ENCODE results near the gene STOML3. TPM values are rescaled to one million over a fixed set of nuclear protein-coding genes. Genes with fewer than 3 reads are reported as not detected.
"Not testable (repeated sequence)": the region's sequence is repeated elsewhere in the genome, so short reads cannot be mapped to it uniquely, and the experiment has no call there.

The STOML3 gene
- total RNA-seq, 4 donors from 2014 or later, result not detected

DNA sequence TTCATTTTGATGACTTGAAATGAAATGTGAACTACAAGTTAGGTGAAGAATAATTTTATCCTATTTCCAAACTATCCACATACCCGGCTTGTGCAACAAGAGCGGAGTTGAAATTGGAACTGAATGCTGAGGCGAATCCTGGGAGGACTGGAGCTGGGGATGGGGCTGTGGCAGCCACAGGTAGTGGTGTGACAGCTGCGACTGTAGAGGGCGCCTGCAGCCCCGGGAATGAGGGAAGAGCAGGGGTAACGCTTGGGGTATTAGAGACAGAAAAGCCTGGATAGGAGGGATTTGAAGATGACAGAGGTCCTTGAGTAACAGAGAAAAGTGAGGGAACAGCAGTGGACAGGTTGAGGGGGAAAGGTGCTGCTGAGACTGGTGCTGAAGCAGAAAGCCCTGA lies 22.0 kb upstream of the STOML3 start:
- intact Hi-C loops (cut with DNase I), result no loop called here
- 75% methylated on average over 7 of the region's 7 CpGs for WGBS
- Histone ChIP-seq H3K27me3 (no peaks in the 10 kb centered on the region), H3K27ac (replicated peaks in 1 of 4) (no peak overlapping the region), H3K36me3 (peaks cover 55 to 93% (median 72%) of the 10 kb centered on the region in 4 donors), H3K4me3 (no peak overlapping the region), H3K4me1 (no peaks in the 10 kb centered on the region), H3K9me3 (no peaks in the 10 kb centered on the region)
- TF ChIP-seq POLR2A (IDR thresholded peaks at IDR 0.05; ENCODE audit: low read depth), result no peak
- TF ChIP-seq, protein P1, sequence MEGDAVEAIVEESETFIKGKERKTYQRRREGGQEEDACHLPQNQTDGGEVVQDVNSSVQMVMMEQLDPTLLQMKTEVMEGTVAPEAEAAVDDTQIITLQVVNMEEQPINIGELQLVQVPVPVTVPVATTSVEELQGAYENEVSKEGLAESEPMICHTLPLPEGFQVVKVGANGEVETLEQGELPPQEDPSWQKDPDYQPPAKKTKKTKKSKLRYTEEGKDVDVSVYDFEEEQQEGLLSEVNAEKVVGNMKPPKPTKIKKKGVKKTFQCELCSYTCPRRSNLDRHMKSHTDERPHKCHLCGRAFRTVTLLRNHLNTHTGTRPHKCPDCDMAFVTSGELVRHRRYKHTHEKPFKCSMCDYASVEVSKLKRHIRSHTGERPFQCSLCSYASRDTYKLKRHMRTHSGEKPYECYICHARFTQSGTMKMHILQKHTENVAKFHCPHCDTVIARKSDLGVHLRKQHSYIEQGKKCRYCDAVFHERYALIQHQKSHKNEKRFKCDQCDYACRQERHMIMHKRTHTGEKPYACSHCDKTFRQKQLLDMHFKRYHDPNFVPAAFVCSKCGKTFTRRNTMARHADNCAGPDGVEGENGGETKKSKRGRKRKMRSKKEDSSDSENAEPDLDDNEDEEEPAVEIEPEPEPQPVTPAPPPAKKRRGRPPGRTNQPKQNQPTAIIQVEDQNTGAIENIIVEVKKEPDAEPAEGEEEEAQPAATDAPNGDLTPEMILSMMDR (IDR thresholded peaks at IDR 0.05), result no peak
- no peak for TF ChIP-seq EP300 (IDR thresholded peaks at IDR 0.05)
- no peak for TF ChIP-seq POLR2AphosphoS5 (IDR thresholded peaks at IDR 0.05)
- DNase-seq (ENCODE audit: extremely low spot score), result no peak

DNA sequence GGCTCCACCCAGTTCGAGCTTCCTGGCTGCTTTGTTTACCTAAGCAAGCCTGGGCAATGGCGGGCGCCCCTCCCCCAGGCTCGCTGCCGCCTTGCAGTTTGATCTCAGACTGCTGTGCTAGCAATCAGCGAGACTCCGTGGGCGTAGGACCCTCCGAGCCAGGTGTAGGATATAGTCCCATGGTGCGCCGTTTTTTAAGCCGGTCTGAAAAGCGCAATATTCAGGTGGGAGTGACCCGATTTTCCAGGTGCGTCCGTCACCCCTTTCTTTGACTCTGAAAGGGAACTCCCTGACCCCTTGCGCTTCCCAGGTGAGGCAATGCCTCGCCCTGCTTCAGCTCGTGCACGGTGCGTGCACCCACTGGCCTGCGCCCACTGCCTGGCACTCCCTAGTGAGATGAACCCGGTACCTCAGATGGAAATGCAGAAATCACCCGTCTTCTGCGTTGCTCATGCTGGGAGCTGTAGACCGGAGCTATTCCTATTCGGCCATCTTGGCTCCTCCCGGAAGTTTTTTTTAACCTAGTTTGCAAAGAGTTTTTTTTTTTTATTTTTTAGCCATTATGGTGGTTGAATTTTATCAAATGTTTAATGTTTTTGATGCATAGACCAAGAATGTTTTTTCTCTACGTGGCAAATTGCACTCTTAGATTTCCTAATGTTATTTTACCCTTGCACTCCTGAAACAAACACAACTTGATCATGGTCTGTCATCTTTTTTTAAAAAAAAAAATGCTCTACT lies 15.9 kb upstream of the STOML3 start:
- intact Hi-C loops (cut with DNase I); H3K27ac ChIP-seq (replicated peaks in 1 of 4): not testable (repeated sequence)
- 89% methylated on average over 28 of the region's 29 CpGs for WGBS

DNA sequence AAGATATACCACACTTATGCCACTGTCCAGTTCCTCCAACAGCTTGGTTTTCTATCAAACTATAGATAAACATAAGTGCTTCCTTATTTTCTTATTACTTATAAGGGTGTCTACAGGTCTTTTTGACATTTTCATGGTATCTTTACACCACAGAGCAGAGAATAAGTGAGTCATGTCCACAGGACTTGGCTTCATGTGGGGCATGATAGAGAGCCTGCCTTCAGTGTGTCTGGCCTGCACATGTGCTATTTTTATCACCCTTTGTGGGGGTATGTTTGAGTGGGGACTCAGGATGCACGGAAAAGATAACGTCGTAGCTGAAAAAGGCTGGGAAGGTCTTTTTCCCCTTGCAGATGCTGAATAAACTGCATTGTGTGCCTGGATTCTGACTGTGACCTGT lies 8.1 kb upstream of the STOML3 start:
- intact Hi-C loops (cut with DNase I), result no loop called here
- H3K27ac ChIP-seq (replicated peaks in 1 of 4), result no peak overlapping the region
- H3K4me1 ChIP-seq, result no peaks in the 10 kb centered on the region
- H3K27me3 ChIP-seq, result no peaks in the 10 kb centered on the region
- no peak for TF ChIP-seq EP300 (IDR thresholded peaks at IDR 0.05)
- no peak for TF ChIP-seq POLR2A (IDR thresholded peaks at IDR 0.05; ENCODE audit: low read depth)
- TF ChIP-seq, protein P1 (IDR thresholded peaks at IDR 0.05), result no peak
- TF ChIP-seq POLR2AphosphoS5 (IDR thresholded peaks at IDR 0.05), result no peak
- DNase-seq (ENCODE audit: extremely low spot score), result no peak
- no peaks in the 10 kb centered on the region for H3K9me3 ChIP-seq
- no peaks in the 10 kb centered on the region for H3K36me3 ChIP-seq
- WGBS, result 69% methylated on average over 3 of the region's 3 CpGs
- no peak overlapping the region for H3K4me3 ChIP-seq

More for the DNA sequence above, 15.9 kb upstream of the STOML3 start:
- not testable (repeated sequence) for DNase-seq (ENCODE audit: extremely low spot score); H3K27me3 ChIP-seq; H3K4me1 ChIP-seq; H3K9me3 ChIP-seq; H3K4me3 ChIP-seq
- H3K36me3 ChIP-seq, result peaks cover 12 to 32% (median 22%) of the 10 kb centered on the region in 4 donors

DNA sequence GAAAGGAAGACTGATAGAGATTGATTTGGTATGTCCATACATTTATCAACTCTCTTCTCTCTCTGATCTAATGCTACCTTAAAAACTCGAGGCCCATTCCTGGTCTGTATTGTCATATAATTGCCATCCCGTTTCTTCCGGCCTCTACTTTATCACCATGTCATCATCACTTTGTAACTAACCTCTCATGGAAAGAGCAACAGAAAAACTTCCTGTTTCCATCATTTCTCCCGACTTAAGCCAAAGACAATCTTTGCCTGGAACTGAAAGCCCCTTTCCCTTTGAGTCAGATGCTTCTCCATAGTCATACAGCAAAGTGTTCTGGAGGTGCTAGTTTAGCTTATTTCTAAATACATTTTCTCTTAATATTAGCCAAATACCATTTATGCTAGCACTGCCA lies 2.8 kb upstream of the STOML3 start:
- H3K27ac ChIP-seq (replicated peaks in 1 of 4), result no peak overlapping the region
- H3K4me1 ChIP-seq, result no peaks in the 10 kb centered on the region
- 70% methylated on average over 4 of the region's 4 CpGs for WGBS
- TF ChIP-seq POLR2A (IDR thresholded peaks at IDR 0.05; ENCODE audit: low read depth) (no peak), POLR2AphosphoS5 (IDR thresholded peaks at IDR 0.05) (no peak), EP300 (IDR thresholded peaks at IDR 0.05) (no peak)
- TF ChIP-seq, protein P1 (IDR thresholded peaks at IDR 0.05), result no peak
- DNase-seq (ENCODE audit: extremely low spot score), result no peak
- H3K4me3 ChIP-seq, result no peak overlapping the region
- no peaks in the 10 kb centered on the region for H3K9me3 ChIP-seq
- intact Hi-C loops (cut with DNase I), result no loop called here
- no peaks in the 10 kb centered on the region for H3K27me3 ChIP-seq
- H3K36me3 ChIP-seq, result no peaks in the 10 kb centered on the region

DNA sequence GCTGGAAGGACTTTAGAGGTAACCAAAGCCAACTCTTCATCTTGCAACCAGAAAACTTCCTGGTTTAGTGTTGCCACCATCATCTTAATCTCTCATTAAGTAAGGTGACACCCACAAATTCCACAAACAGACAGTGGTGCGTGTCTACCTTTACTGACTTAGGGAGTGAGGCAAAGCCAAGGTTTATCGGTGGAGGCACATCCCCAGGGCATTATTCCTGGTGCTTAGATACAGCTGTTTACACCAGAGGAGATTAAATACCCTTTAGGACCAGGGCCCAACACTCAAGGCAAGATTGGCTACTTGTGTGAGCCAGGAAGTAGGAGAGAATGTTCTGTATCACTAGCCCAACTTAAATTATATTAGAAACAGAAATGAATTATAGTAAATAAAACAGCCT lies 9.5 kb downstream of the STOML3 start:
- H3K4me1 ChIP-seq, result no peaks in the 10 kb centered on the region
- DNase-seq (ENCODE audit: extremely low spot score), result no peak
- peaks cover 0 to 8% (median 3%) of the 10 kb centered on the region in 4 donors for H3K9me3 ChIP-seq
- TF ChIP-seq, protein P1 (IDR thresholded peaks at IDR 0.05), result no peak
- TF ChIP-seq POLR2AphosphoS5 (IDR thresholded peaks at IDR 0.05) (no peak), POLR2A (IDR thresholded peaks at IDR 0.05; ENCODE audit: low read depth) (no peak), EP300 (IDR thresholded peaks at IDR 0.05) (no peak)
- H3K27ac ChIP-seq (replicated peaks in 1 of 4), result no peak overlapping the region
- 82% methylated on average over 2 of the region's 2 CpGs for WGBS
- no peak overlapping the region for H3K4me3 ChIP-seq
- intact Hi-C loops (cut with DNase I), result no loop called here
- H3K36me3 ChIP-seq, result no peaks in the 10 kb centered on the region
- H3K27me3 ChIP-seq, result no peaks in the 10 kb centered on the region
